Fibroblast of lung (primary cell): ENCODE results near the gene BOLA2B.

Experiments
- EZH2 ChIP-seq: IDR thresholded peaks from 2 replicates; pipeline ENCODE4 v1.5.1; 2012; ENCODE audit warnings: low read length, control low read depth, mild to moderate bottlenecking; ENCODE audit errors: missing control alignments
- TF ChIP-seq, protein P1 (sequence below), 2 donors: IDR thresholded peaks in 1 of 2; conservative IDR thresholded peaks in 1 of 2; 1 replicate in 1 of 2; 2 replicates in 1 of 2; pipeline ENCODE4 v1.5.1; 2011 to 2012; ENCODE audit warnings: low read length in 2 of 2, control low read depth in 1 of 2, inconsistent platforms in 1 of 2, low read depth in 1 of 2, mild to moderate bottlenecking in 1 of 2

DNA sequence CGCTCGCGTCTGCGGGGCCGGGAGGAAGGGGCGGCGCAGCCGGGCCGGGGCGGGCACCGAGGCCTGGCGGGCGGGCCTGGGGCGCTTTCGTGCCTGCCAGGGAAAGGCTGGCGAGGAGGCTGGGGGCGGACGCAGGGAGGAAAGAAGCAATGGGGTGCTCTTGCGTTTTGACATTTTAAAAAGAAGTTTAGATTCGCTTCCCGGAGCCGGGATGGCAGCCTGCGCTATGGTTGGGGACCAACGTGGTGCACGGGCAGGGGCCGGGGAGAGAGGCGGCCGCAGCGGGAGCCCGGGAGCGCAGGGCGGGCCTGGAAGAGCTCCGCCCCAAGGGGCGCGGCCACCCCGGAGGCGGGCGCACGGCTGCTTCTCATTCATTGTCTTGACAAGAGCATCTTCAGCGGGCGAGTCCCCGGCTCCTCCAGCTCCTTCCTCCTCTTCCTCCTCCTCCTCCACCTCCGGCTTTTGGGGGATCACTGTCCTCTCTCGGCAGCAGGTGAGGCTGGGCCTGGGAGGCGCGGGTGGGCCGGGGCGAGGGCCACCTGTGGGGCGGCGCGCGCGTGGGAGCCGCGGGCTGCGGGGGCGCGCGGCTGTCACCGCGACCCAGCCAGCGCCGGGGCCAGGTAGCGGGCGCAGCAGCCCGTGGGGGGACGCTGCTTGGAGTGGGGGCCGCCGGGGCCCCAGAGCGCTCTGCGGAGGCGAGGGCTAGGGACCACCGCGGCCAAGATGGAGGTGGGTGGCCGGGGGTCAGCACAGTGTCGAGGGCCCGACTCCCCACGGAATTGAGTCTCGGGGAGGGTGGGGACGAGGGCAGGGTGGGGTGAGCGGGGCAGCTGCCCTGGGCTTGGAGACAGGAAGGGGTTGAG lies 10.0 kb downstream of the BOLA2B start, which contains the start of gene CORO1A:
- TF ChIP-seq, protein P1, sequence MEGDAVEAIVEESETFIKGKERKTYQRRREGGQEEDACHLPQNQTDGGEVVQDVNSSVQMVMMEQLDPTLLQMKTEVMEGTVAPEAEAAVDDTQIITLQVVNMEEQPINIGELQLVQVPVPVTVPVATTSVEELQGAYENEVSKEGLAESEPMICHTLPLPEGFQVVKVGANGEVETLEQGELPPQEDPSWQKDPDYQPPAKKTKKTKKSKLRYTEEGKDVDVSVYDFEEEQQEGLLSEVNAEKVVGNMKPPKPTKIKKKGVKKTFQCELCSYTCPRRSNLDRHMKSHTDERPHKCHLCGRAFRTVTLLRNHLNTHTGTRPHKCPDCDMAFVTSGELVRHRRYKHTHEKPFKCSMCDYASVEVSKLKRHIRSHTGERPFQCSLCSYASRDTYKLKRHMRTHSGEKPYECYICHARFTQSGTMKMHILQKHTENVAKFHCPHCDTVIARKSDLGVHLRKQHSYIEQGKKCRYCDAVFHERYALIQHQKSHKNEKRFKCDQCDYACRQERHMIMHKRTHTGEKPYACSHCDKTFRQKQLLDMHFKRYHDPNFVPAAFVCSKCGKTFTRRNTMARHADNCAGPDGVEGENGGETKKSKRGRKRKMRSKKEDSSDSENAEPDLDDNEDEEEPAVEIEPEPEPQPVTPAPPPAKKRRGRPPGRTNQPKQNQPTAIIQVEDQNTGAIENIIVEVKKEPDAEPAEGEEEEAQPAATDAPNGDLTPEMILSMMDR (conservative IDR thresholded peaks at IDR 0.05 in 1 of 2, IDR thresholded peaks at IDR 0.05 in 1 of 2; ENCODE audit: low read depth in 1 of 2, low read length in 2 of 2): no peak
- no peak for TF ChIP-seq EZH2
